ENCODE data around the gene SYNE2. TPM values are rescaled to one million over a fixed set of nuclear protein-coding genes. Genes with fewer than 3 reads are reported as not detected.

SYNE2 gene
- total and polyA plus RNA-seq, 10 of the 15 experiments (the other 5 are each of a cell fraction or from before 2014, with no cell fraction given): 2.1 to 52.7 (median 38.1) TPM

- BruUV-seq (replicated peaks): no TSS peak
Measured at GRCh38 chr14:63904724-63905123, 51.9 kb downstream of the SYNE2 start.

More at GRCh38 chr14:63904724-63905123, 51.9 kb downstream of the SYNE2 start:
- Histone ChIP-seq H3K9ac (ENCODE audit: control insufficient read depth, insufficient read depth, low read length) (no peak overlapping the region), H3K79me2 (ENCODE audit: control insufficient read depth, insufficient read depth, low read length) (peaks cover 34% of the 10 kb centered on the region), H3K36me3 (ENCODE audit: control insufficient read depth in 2 of 2, insufficient read depth in 2 of 2, low read length in 1 of 2) (no peaks in the 10 kb centered on the region), H3K4me2 (ENCODE audit: control insufficient read depth, insufficient read depth) (no peak overlapping the region), H3K9me3 (replicated peaks; ENCODE audit: control insufficient read depth, insufficient read depth, low read length) (peaks cover 2% of the 10 kb centered on the region; the same call in 2 of the 3 replicates), H2AFZ (ENCODE audit: control insufficient read depth, low read depth, low read length) (no peak overlapping the region), H3K27me3 (replicated peaks in 1 of 2; ENCODE audit: control insufficient read depth in 2 of 2, insufficient read depth in 2 of 2, low read length in 1 of 2) (no peaks in the 10 kb centered on the region), H3K4me3 (no peak overlapping the region), H3K27ac (ENCODE audit: control insufficient read depth, insufficient read depth) (no peak overlapping the region), H4K20me1 (ENCODE audit: control insufficient read depth, insufficient read depth) (no peaks in the 10 kb centered on the region), H3K4me1 (ENCODE audit: control insufficient read depth, insufficient read depth, low read length) (peaks cover 10% of the 10 kb centered on the region; the same call in 1 of the 2 replicates)
- in situ Hi-C loops (cut with MboI): no loop called here
- whole genome bisulfite sequencing (ENCODE audit: insufficient coverage, insufficient replicate concordance, low lambda C conversion rate, missing lambda C conversion rate): 100% methylated on average over 2 of the region's 2 CpGs
- RAD21 ChIA-PET (ENCODE audit: unreplicated experiment): no interaction called here
- FAIRE-seq (no peak), ATAC-seq (no peak), DNase-seq (ENCODE audit: low read depth, low spot score) (no peak)
- SMC1A ChIA-PET (ENCODE audit: uncharacterized antibody, unreplicated experiment): no interaction called here
- no peak for TF ChIP-seq TBL1XR1 (IDR thresholded peaks at IDR 0.05; ENCODE audit: low read depth, low read length)
- TF ChIP-seq YY1 (IDR thresholded peaks at IDR 0.05; ENCODE audit: low read depth, low read length): no peak
- TF ChIP-seq MYB (IDR thresholded peaks at IDR 0.05; ENCODE audit: borderline replicate concordance, low read depth, low read length): no peak
- TF ChIP-seq SKIL (IDR thresholded peaks at IDR 0.05; ENCODE audit: low read depth, poor library complexity, severe bottlenecking): no peak
- TF ChIP-seq CEBPB (IDR thresholded peaks at IDR 0.05; ENCODE audit: borderline replicate concordance in 1 of 2, low read depth in 2 of 2, low read length in 2 of 2): no peak
- no peak for TF ChIP-seq SUZ12 (IDR thresholded peaks at IDR 0.05; ENCODE audit: unreplicated experiment)
- no peak for TF ChIP-seq ETV6 (conservative IDR thresholded peaks at IDR 0.05 in 1 of 2, IDR thresholded peaks at IDR 0.05 in 1 of 2; ENCODE audit: borderline replicate concordance in 1 of 2, low read depth in 1 of 2)
- CTCF ChIA-PET: no interaction called here
- intact Hi-C loops (cut with micrococcal nuclease; ENCODE audit: unreplicated experiment): no loop called here
- POLR2A ChIA-PET: no interaction called here
